ENCODE data around the gene OR10J5.

GRCh38 chr1:159505676-159506075 is 30.1 kb downstream of the OR10J5 start:
- TF ChIP-seq SUZ12 (IDR thresholded peaks at IDR 0.05; ENCODE audit: extremely low read depth, insufficient read depth, insufficient read length) = no peak
- no peak for TF ChIP-seq ZNF274 (IDR thresholded peaks at IDR 0.05; ENCODE audit: low read depth, low read length)
